ENCODE measurements around the gene GPR161.
"Not testable (repeated sequence)": the region's sequence is repeated elsewhere in the genome, so short reads cannot be mapped to it uniquely, and the experiment has no call there.

GPR161 gene

DNA sequence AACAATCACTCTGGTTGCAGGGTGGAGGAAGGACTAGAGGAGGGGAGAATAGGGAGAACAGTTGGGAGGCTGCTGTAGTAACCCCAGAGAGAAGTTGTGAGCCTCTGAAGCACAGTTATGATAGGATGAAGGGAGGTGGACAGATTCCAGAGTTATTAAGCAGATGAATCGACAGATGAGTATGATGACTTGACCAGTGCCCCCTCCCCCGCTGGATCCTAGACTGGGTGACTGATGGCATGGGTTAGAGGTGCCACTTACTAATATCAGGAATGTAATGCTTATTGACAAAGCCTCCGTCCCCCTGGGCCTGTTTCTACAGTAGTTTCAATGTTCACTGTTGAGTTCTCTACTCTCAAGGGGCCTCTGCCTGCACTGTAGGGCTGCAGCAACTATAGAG lies 28.0 kb upstream of the GPR161 start:
- no CpG with 5 or more reads among the region's 3 CpGs for WGBS (ENCODE audit: insufficient coverage, insufficient read length)
- Histone ChIP-seq H3K4me3 (ENCODE audit: low read length) (no peak overlapping the region), H3K27ac (ENCODE audit: low read length) (no peak overlapping the region), H3K27me3 (ENCODE audit: control insufficient read depth, insufficient read depth, low read length) (no peaks in the 10 kb centered on the region), H3K36me3 (ENCODE audit: control insufficient read depth, insufficient read depth, low read length) (no peaks in the 10 kb centered on the region), H3K4me1 (ENCODE audit: control insufficient read depth, insufficient read depth, low read length) (no peaks in the 10 kb centered on the region), H3K9me3 (ENCODE audit: control insufficient read depth, insufficient read depth, low read length) (no peaks in the 10 kb centered on the region)
- no peak for DNase-seq (ENCODE audit: low read depth, low spot score)

DNA sequence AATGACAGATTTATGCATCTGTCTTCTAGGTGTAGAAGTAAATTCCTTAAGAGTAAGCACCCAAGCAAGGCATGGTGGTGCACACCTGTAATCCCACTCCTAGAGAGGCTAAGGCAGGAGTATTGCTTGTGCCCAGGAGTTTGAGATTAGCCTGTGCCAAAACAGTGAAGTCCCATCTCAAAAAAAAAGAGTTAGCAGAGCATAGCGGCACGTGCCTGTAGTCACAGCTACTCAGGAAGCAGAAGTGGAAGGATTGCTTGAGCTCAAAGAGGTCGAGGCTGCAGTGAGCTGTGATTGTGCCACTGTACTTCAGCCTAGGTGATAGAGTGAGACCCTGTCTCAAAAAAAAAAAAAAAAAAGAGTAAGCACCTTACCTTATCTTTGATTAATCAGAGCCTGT lies 26.9 kb upstream of the GPR161 start:
- no peak overlapping the region for H3K4me3 ChIP-seq (ENCODE audit: low read length)
- H3K27ac ChIP-seq (ENCODE audit: low read length), result no peak overlapping the region
- DNase-seq (ENCODE audit: low read depth, low spot score), result no peak
- no CpG with 5 or more reads among the region's 3 CpGs for WGBS (ENCODE audit: insufficient coverage, insufficient read length)
- H3K4me1 ChIP-seq (ENCODE audit: control insufficient read depth, insufficient read depth, low read length), result no peaks in the 10 kb centered on the region
- no peaks in the 10 kb centered on the region for H3K9me3 ChIP-seq (ENCODE audit: control insufficient read depth, insufficient read depth, low read length)
- H3K36me3 ChIP-seq (ENCODE audit: control insufficient read depth, insufficient read depth, low read length), result no peaks in the 10 kb centered on the region
- no peaks in the 10 kb centered on the region for H3K27me3 ChIP-seq (ENCODE audit: control insufficient read depth, insufficient read depth, low read length)

DNA sequence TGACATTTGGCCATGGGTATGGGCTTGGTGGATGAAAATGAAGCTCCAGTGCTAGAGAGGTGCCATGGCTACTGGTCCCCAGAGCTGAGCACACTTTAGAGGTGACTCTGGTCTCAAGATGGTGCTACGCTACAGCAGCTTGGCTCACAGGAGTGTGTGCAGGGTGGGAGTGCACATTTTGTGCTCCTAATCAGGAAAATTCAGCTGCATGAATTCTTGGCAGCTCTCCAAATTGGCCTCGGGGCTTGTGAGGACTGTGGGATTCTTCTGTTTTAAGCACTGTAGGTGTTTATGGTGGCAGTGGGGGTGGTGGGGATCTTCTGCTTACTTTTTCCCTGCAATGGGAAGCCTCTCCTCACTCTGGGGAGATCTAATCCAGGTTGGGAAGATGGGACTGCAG lies 24.7 kb upstream of the GPR161 start:
- WGBS (ENCODE audit: insufficient coverage, insufficient read length), result no CpG with 5 or more reads among the region's 2 CpGs
- no peaks in the 10 kb centered on the region for H3K9me3 ChIP-seq (ENCODE audit: control insufficient read depth, insufficient read depth, low read length)
- no peaks in the 10 kb centered on the region for H3K27me3 ChIP-seq (ENCODE audit: control insufficient read depth, insufficient read depth, low read length)
- no peak overlapping the region for H3K4me3 ChIP-seq (ENCODE audit: low read length)
- H3K27ac ChIP-seq (ENCODE audit: low read length), result no peak overlapping the region
- H3K4me1 ChIP-seq (ENCODE audit: control insufficient read depth, insufficient read depth, low read length), result no peaks in the 10 kb centered on the region
- no peaks in the 10 kb centered on the region for H3K36me3 ChIP-seq (ENCODE audit: control insufficient read depth, insufficient read depth, low read length)
- DNase-seq (ENCODE audit: low read depth, low spot score), result no peak

DNA sequence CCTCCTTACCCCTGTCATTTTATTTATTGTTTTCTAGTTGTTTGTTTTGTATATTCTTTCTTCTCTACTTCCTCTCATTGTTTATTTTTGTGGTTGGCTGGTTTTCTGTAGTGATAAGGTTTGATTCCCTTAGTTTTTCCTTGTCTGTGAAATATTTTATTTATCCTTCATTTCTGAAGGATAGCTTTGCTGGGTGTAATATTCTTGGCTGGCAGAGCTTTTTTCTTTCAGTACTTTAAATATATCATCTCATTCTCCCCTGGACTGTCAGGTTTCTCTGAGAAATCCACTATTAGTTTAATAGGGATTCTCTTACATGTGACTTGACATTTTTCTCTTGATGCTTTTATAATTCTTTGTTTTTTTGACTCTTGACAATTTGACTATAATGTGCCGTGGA lies 23.2 kb upstream of the GPR161 start:
- no CpG with 5 or more reads among the region's 1 CpG for WGBS (ENCODE audit: insufficient coverage, insufficient read length)
- no peak overlapping the region for H3K4me3 ChIP-seq (ENCODE audit: low read length)

DNA sequence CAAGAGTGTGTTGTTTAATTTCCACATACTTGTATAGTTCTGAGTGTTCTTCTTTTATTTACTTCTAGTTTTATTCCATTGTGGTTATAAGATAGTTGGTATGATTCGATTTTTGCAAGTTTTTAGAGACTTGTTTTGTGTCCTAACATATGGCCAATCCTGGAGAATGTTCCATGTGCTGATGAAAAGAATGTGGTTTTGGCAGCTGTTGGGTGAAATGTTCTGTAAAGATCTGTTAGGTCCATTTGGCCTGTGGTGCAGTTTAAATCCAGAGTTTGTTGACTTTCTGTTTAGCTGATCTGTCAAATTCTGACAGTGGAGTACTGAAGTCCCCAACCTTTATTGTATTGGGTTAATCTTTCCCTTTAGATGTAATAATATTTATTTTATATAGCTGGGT lies 22.5 kb upstream of the GPR161 start:
- no CpG with 5 or more reads among the region's 1 CpG for WGBS (ENCODE audit: insufficient coverage, insufficient read length)
- no peak overlapping the region for H3K4me3 ChIP-seq (ENCODE audit: low read length)
- H3K27ac ChIP-seq (ENCODE audit: low read length), result no peak overlapping the region
- no peaks in the 10 kb centered on the region for H3K9me3 ChIP-seq (ENCODE audit: control insufficient read depth, insufficient read depth, low read length)
- no peak for DNase-seq (ENCODE audit: low read depth, low spot score)
- no peaks in the 10 kb centered on the region for H3K27me3 ChIP-seq (ENCODE audit: control insufficient read depth, insufficient read depth, low read length)
- no peaks in the 10 kb centered on the region for H3K36me3 ChIP-seq (ENCODE audit: control insufficient read depth, insufficient read depth, low read length)
- no peaks in the 10 kb centered on the region for H3K4me1 ChIP-seq (ENCODE audit: control insufficient read depth, insufficient read depth, low read length)

More for the DNA sequence above, 23.2 kb upstream of the GPR161 start:
- Histone ChIP-seq H3K27me3 (ENCODE audit: control insufficient read depth, insufficient read depth, low read length) (no peaks in the 10 kb centered on the region), H3K36me3 (ENCODE audit: control insufficient read depth, insufficient read depth, low read length) (no peaks in the 10 kb centered on the region), H3K4me1 (ENCODE audit: control insufficient read depth, insufficient read depth, low read length) (no peaks in the 10 kb centered on the region), H3K9me3 (ENCODE audit: control insufficient read depth, insufficient read depth, low read length) (no peaks in the 10 kb centered on the region), H3K27ac (ENCODE audit: low read length) (no peak overlapping the region)
- no peak for DNase-seq (ENCODE audit: low read depth, low spot score)

DNA sequence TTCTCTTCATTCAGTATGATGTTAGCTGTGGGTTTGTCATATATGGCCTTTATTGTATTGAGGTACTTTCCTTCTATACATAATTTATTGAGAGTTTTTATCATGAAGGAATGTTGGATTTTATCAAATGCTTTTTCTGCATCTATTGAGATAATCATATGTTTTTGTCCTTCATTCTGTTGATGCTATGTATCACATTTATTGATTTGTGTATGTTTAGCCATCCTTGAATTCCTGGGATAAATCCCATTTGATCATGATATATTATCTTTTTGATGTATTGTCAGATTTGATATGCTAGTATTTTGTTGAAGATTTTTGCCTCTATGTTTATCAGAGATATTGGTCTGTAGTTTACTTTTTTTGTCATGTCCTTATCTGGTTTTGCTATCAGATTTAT lies 20.9 kb upstream of the GPR161 start:
- Histone ChIP-seq H3K9me3 (ENCODE audit: control insufficient read depth, insufficient read depth, low read length) (no peaks in the 10 kb centered on the region), H3K27ac (ENCODE audit: low read length) (no peak overlapping the region), H3K36me3 (ENCODE audit: control insufficient read depth, insufficient read depth, low read length) (no peaks in the 10 kb centered on the region), H3K4me3 (ENCODE audit: low read length) (no peak overlapping the region), H3K27me3 (ENCODE audit: control insufficient read depth, insufficient read depth, low read length) (no peaks in the 10 kb centered on the region), H3K4me1 (ENCODE audit: control insufficient read depth, insufficient read depth, low read length) (no peaks in the 10 kb centered on the region)
- DNase-seq (ENCODE audit: low read depth, low spot score), result no peak

DNA sequence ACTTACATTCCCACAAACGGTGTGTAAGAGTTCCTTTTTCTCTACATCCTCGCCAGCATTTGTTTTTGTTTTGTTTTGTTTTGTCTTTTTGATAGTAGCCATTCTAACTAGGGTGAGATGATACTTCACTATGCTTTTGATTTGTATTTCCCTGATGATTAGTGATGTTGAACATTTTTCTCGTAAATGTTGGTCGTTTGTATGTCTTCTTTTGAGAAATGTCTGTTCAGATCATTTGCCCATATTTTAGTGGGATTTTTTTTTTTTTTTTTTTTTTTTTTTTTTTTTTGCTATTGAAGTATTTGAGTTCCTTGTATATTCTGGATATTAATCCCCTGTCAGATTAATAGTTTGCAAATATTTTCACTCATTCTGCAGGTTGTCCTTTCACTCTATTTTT lies 19.2 kb upstream of the GPR161 start:
- H3K27me3 ChIP-seq (ENCODE audit: control insufficient read depth, insufficient read depth, low read length), result no peaks in the 10 kb centered on the region
- H3K27ac ChIP-seq (ENCODE audit: low read length), result no peak overlapping the region
- H3K4me3 ChIP-seq (ENCODE audit: low read length), result no peak overlapping the region
- no peaks in the 10 kb centered on the region for H3K9me3 ChIP-seq (ENCODE audit: control insufficient read depth, insufficient read depth, low read length)
- DNase-seq (ENCODE audit: low read depth, low spot score), result no peak
- no peaks in the 10 kb centered on the region for H3K4me1 ChIP-seq (ENCODE audit: control insufficient read depth, insufficient read depth, low read length)
- no peaks in the 10 kb centered on the region for H3K36me3 ChIP-seq (ENCODE audit: control insufficient read depth, insufficient read depth, low read length)
- no CpG with 5 or more reads among the region's 4 CpGs for WGBS (ENCODE audit: insufficient coverage, insufficient read length)

DNA sequence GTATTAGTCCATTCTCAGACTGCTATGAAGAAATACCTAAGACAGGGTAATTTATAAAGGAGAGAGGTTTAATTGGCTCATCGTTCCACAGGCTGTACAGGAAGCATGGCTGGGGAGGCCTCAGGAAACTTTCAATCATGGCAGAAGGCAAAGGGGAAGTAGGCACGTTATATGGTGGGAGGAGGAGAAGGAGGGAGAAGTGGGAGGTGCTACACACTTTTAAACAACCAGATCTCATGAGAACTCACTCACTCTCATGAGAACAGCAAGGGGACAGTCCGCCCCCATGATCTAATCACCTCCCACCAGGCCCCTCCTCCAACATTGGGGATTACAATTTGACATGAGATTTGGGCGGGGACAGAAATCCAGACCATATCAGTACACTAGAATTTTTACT lies 18.0 kb upstream of the GPR161 start:
- H3K27ac ChIP-seq (ENCODE audit: low read length); H3K4me1 ChIP-seq (ENCODE audit: control insufficient read depth, insufficient read depth, low read length); H3K27me3 ChIP-seq (ENCODE audit: control insufficient read depth, insufficient read depth, low read length); H3K36me3 ChIP-seq (ENCODE audit: control insufficient read depth, insufficient read depth, low read length); H3K4me3 ChIP-seq (ENCODE audit: low read length); H3K9me3 ChIP-seq (ENCODE audit: control insufficient read depth, insufficient read depth, low read length); DNase-seq (ENCODE audit: low read depth, low spot score): not testable (repeated sequence)
- no CpG with 5 or more reads among the region's 4 CpGs for WGBS (ENCODE audit: insufficient coverage, insufficient read length)

DNA sequence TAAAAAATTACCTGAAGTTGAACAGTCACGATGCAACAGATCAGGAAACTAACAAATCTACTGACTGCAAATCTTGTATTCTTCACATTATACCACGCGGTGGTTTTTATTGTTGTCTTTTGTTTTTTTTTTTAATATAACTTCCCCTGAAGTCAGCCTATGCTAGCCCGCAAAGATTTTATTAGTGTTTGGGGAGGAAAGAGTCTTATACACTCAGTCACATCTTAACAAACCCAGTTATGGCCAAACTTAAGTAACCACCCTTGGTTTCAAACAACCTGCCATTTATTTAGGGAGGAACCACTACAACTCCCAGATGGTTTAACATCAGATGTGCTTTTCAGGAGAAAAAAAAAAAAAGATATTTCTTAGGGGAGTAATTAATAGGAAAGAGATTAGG lies 15.2 kb upstream of the GPR161 start:
- Histone ChIP-seq H3K4me3 (ENCODE audit: low read length) (no peak overlapping the region), H3K36me3 (ENCODE audit: control insufficient read depth, insufficient read depth, low read length) (no peaks in the 10 kb centered on the region), H3K9me3 (ENCODE audit: control insufficient read depth, insufficient read depth, low read length) (no peaks in the 10 kb centered on the region), H3K27me3 (ENCODE audit: control insufficient read depth, insufficient read depth, low read length) (no peaks in the 10 kb centered on the region), H3K27ac (ENCODE audit: low read length) (no peak overlapping the region), H3K4me1 (ENCODE audit: control insufficient read depth, insufficient read depth, low read length) (no peaks in the 10 kb centered on the region)
- no CpG with 5 or more reads among the region's 4 CpGs for WGBS (ENCODE audit: insufficient coverage, insufficient read length)
- DNase-seq (ENCODE audit: low read depth, low spot score), result no peak

DNA sequence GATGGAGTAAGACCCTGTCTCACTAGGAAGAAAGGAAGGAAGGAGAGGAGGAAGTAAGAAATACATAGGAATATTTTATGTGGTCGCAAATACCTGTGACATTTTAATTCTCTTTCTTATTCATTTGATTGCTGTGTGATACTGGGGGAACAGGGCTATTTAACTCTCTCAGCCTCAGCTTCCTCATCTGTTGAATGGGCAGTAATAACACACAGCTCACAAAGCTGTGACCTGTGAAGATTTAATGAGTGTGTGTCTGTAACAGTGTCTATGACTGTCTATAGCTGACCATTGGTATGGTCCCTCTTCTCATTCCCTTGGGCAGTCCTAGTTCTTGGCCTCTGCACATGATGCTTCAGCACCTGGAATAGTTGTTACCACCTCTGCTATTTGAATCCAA lies 13.6 kb upstream of the GPR161 start:
- no peak for DNase-seq (ENCODE audit: low read depth, low spot score)
- Histone ChIP-seq H3K4me3 (ENCODE audit: low read length) (no peak overlapping the region), H3K27me3 (ENCODE audit: control insufficient read depth, insufficient read depth, low read length) (no peaks in the 10 kb centered on the region), H3K4me1 (ENCODE audit: control insufficient read depth, insufficient read depth, low read length) (no peaks in the 10 kb centered on the region), H3K9me3 (ENCODE audit: control insufficient read depth, insufficient read depth, low read length) (no peaks in the 10 kb centered on the region), H3K27ac (ENCODE audit: low read length) (no peak overlapping the region), H3K36me3 (ENCODE audit: control insufficient read depth, insufficient read depth, low read length) (no peaks in the 10 kb centered on the region)
- no CpG with 5 or more reads among the region's 1 CpG for WGBS (ENCODE audit: insufficient coverage, insufficient read length)

DNA sequence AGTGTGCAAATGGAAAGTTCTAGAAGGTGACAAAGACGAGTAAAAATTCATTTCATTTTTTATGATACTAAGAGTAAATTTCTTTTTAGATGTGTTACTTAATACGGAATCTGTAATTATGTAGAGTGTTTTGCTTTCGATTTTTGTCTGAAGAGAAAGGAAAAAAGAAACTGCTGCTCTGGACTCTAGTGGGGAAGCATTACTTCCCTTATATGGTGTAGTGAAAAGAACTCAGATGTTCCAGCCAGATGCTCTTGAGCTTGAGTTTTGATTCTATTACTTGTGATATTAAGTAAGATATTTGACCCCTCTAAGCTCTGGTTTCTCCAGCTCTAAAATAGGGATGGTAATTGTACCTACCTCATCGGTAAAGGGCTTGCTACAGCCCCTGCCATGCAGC lies 12.2 kb upstream of the GPR161 start:
- no peaks in the 10 kb centered on the region for H3K36me3 ChIP-seq (ENCODE audit: control insufficient read depth, insufficient read depth, low read length)
- H3K9me3 ChIP-seq (ENCODE audit: control insufficient read depth, insufficient read depth, low read length), result no peaks in the 10 kb centered on the region
- H3K27me3 ChIP-seq (ENCODE audit: control insufficient read depth, insufficient read depth, low read length), result no peaks in the 10 kb centered on the region
- H3K4me1 ChIP-seq (ENCODE audit: control insufficient read depth, insufficient read depth, low read length), result no peaks in the 10 kb centered on the region
- WGBS (ENCODE audit: insufficient coverage, insufficient read length), result no CpG with 5 or more reads among the region's 4 CpGs
- no peak overlapping the region for H3K27ac ChIP-seq (ENCODE audit: low read length)
- no peak for DNase-seq (ENCODE audit: low read depth, low spot score)
- H3K4me3 ChIP-seq (ENCODE audit: low read length), result no peak overlapping the region

All from iPS DF 6.9 (cell line).